Stimulated activated CD8-positive, alpha-beta memory T cell treated with anti-CD3 and anti-CD28 coated beads, Interleukin-12 subunit alpha, Interleukin-12 subunit beta, amount 100 ng/mL, for 4 hours (primary cell): ENCODE measurements around the gene TTC19.
"Not testable (repeated sequence)": the region's sequence is repeated elsewhere in the genome, so short reads cannot be mapped to it uniquely, and the experiment has no call there.

ENCODE experiments used
- DNase-seq: peaks from one replicate; pipeline ENCODE4 v3.0.0-alpha.2; 2020; ENCODE audit warnings: low read depth

Gene TTC19

DNA sequence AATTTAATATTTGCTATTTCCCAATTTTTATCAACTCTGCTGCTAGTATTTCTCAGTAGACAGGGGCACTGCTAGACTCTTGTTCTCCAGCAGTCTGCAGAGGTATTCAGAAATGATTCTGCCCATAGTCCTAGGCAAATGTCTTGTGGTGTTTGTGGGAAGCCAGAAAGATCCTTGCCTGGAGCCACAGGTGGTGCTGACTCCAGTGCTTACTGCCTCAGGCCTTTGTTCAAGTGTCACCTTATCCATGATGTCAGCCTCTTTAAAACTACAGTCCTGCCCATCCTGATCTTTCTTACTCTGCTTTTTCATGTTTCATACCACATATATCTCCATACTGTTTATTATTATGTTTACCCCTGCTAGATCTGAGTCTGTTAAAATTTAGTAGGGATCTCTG, 26.6 kb upstream of the TTC19 start:
- no peak for DNase-seq

GRCh38 chr17:15973834-15974233, 25.8 kb upstream of the TTC19 start:
- DNase-seq: no peak

GRCh38 chr17:15977894-15978293, 21.7 kb upstream of the TTC19 start:
- DNase-seq: no peak

- no peak for DNase-seq
These were observed 21.0 kb upstream of the TTC19 start for GRCh38 chr17:15978606-15979005.

GRCh38 chr17:15979013-15979412, 20.6 kb upstream of the TTC19 start:
- not testable (repeated sequence) for DNase-seq

- no peak for DNase-seq
These were observed 18.4 kb upstream of the TTC19 start for GRCh38 chr17:15981208-15981607.

GRCh38 chr17:15981646-15982580, 17.7 kb upstream of the TTC19 start:
- DNase-seq: no peak

DNA sequence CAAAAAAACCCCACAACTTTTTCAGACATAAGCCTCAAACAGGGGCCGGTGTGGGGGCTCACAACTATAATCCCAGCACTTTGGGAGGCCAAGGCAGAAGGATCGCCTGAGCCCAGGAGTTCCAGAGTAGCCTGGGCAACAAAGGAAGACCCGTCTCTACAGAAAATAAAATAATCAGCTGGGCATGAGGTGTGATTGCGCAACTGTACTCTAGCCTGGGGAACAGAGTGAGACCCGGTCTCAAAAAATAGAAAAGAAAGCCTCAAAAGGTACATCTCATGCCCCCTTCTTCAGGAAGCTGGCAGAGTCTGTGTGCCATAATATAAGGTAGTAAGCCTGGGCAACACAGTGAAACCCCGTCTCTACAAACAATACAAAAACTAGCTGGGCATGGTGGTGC, 3.3 kb upstream of the TTC19 start:
- DNase-seq: no peak

- no peak for DNase-seq
These were observed 1.5 kb upstream of the TTC19 start for GRCh38 chr17:15998031-15998562.

GRCh38 chr17:15999974-16000827, 577 bp downstream of the TTC19 start:
- DNase-seq: no peak

GRCh38 chr17:16001226-16001897, 1.7 kb downstream of the TTC19 start:
- DNase-seq: no peak

DNA sequence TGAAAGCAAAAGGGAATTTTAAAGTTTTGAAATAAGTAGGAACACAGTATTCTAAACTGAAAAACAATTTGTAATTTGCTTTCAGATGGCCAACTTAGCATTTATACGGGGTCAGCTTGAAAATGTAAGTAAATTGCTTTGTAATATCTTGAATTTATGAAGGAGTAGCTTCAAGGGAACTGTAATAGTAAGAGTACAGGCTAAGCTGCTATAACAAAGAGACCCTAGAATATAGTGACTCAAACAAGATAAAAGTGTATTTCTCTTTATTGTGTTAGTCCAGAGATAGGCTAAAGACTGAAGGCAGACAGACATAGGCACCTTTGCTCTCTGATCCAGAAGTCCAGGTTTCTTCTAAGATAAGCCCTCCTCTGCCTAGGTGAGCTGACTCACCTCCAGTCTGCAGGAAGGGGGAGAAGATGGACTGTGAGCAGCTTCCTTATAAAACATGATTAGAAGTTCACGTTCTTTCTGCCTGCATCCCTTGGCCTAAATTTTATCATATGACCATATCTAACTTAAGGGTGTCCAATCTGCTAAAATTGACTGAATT, 3.2 kb downstream of the TTC19 start:
- DNase-seq: no peak

DNA sequence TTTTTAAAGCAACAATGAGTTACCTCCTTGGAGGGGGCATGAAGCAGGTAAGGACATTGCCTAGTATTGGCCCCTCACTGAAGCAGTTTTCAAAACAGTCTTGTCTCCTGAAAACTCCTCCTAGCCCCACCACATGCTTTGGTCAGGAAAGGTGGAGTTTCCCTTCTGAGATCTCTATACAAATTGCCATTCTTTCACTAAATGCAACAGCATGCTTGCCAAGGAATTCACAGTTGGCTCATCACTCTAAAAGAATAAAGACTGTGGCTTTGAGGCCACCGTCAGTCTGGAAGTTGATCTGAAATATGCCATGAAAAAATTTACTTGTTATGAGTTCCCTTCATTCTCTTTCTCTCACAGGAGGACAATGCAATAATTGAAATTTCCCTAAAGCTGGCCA, 4.2 kb downstream of the TTC19 start:
- DNase-seq: no peak

DNA sequence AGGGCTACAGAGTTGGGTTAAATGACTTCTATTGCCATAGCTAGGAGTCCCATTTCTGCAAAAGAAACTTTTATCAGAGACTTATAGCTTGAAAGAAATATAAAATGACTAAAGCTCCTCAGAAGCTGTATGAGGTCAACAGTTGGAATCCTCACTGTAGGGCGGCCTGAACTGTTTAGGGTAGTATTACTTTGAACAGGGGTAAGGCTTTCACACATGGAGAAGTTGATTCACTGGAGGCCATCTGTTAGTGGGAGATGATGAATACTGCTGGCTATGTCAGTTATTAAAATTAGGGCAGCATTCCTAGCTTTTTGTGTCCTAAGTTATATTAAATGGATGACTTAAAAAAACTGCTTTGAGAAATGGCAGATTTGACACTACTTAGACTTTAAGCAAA, 6.0 kb downstream of the TTC19 start:
- no peak for DNase-seq

- no peak for DNase-seq
These were observed 7.8 kb downstream of the TTC19 start for GRCh38 chr17:16007439-16007838.

GRCh38 chr17:16013943-16014407, 14.4 kb downstream of the TTC19 start:
- no peak for DNase-seq

- no peak for DNase-seq
These were observed 19.7 kb downstream of the TTC19 start for GRCh38 chr17:16019347-16019746.

DNA sequence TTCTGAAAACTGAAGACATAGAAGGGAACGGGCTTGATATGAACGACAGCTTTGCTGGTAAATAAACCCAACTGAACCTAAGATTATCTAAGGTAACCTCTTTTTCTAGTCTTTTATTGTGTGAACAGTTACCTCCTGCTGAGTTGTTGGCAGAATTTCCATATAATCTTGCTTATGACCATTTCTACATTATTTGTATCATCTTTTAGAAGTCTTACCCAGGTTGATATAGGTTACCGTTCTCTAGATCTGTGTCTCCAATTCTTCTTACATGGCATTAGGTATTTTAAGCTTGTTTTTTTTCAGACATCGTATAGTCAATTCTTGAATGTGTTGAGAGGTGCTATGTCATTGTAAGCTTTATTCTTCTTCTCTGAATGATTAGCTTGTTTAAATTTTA, 24.3 kb downstream of the TTC19 start:
- no peak for DNase-seq

- DNase-seq: no peak
These were observed 25.6 kb downstream of the TTC19 start for GRCh38 chr17:16025202-16025601.

DNA sequence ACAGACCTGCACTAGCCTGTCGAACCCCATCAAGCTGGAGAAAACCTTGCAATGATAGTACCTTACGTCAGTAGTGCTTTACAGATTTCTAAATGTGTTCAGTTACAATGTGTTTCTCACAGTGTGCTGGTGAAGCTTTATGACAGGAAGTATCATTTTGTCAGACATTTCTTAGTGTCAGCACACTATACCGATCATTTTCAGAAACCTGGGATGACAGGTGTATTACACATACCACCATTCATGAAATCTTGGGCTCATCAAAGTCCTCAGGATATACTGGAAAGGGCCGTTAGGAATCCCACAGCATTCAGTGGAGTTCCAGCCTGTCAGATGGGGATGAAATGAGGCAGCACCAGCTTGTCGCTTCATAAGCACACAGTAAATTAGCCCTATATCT, 27.3 kb downstream of the TTC19 start:
- DNase-seq: no peak

GRCh38 chr17:16027708-16028584, 28.3 kb downstream of the TTC19 start:
- DNase-seq: peak; percentile 10
